ENCODE measurements around the gene LHFPL2. TPM values are rescaled to one million over a fixed set of nuclear protein-coding genes. Genes with fewer than 3 reads are reported as not detected.
A peak's percentile ranks its signal among the peaks of the same experiment; 100 is the strongest.

The LHFPL2 gene
- total RNA-seq, 1 donor from 2014 or later: 113 TPM

GRCh38 chr5:78627766-78628165 lies 20.8 kb downstream of the LHFPL2 start:
- no peak for TF ChIP-seq CTCF (IDR thresholded peaks at IDR 0.05)
- Mint-ChIP-seq H3K36me3 (ENCODE audit: unreplicated experiment) (peaks cover 84% of the 10 kb centered on the region), H3K27ac (ENCODE audit: unreplicated experiment) (peak overlapping the region; percentile 75), H3K9me3 (ENCODE audit: unreplicated experiment) (no peaks in the 10 kb centered on the region), H3K4me3 (ENCODE audit: unreplicated experiment) (no peak overlapping the region), H3K4me1 (ENCODE audit: unreplicated experiment) (peaks cover 45% of the 10 kb centered on the region), H3K27me3 (ENCODE audit: unreplicated experiment) (no peaks in the 10 kb centered on the region)
- peak; percentile 57 for DNase-seq (ENCODE audit: extremely low spot score, unreplicated experiment)

GRCh38 chr5:78627175-78627574 lies 21.4 kb downstream of the LHFPL2 start:
- H3K4me3 Mint-ChIP-seq (ENCODE audit: unreplicated experiment): no peak overlapping the region
- H3K27ac Mint-ChIP-seq (ENCODE audit: unreplicated experiment): peak overlapping the region; percentile 75
- H3K4me1 Mint-ChIP-seq (ENCODE audit: unreplicated experiment): peaks cover 48% of the 10 kb centered on the region
- H3K27me3 Mint-ChIP-seq (ENCODE audit: unreplicated experiment): no peaks in the 10 kb centered on the region
- peaks cover 84% of the 10 kb centered on the region for H3K36me3 Mint-ChIP-seq (ENCODE audit: unreplicated experiment)
- no peaks in the 10 kb centered on the region for H3K9me3 Mint-ChIP-seq (ENCODE audit: unreplicated experiment)
- DNase-seq (ENCODE audit: extremely low spot score, unreplicated experiment): peak; percentile 38
- peak; percentile 41 for TF ChIP-seq CTCF (IDR thresholded peaks at IDR 0.05)

- peaks cover 59% of the 10 kb centered on the region for H3K4me1 Mint-ChIP-seq (ENCODE audit: unreplicated experiment)
- no peaks in the 10 kb centered on the region for H3K9me3 Mint-ChIP-seq (ENCODE audit: unreplicated experiment)
- no peak overlapping the region for H3K4me3 Mint-ChIP-seq (ENCODE audit: unreplicated experiment)
- H3K27me3 Mint-ChIP-seq (ENCODE audit: unreplicated experiment): no peaks in the 10 kb centered on the region
- no peak for TF ChIP-seq CTCF (IDR thresholded peaks at IDR 0.05)
- H3K36me3 Mint-ChIP-seq (ENCODE audit: unreplicated experiment): peaks cover 86% of the 10 kb centered on the region
- no peak overlapping the region for H3K27ac Mint-ChIP-seq (ENCODE audit: unreplicated experiment)
- DNase-seq (ENCODE audit: extremely low spot score, unreplicated experiment): peak; percentile 67
Observed at GRCh38 chr5:78626009-78626571, 22.5 kb downstream of the LHFPL2 start.

- Mint-ChIP-seq H3K4me3 (ENCODE audit: unreplicated experiment) (no peak overlapping the region), H3K4me1 (ENCODE audit: unreplicated experiment) (peaks cover 57% of the 10 kb centered on the region), H3K9me3 (ENCODE audit: unreplicated experiment) (peaks cover 5% of the 10 kb centered on the region), H3K27ac (ENCODE audit: unreplicated experiment) (no peak overlapping the region), H3K27me3 (ENCODE audit: unreplicated experiment) (no peaks in the 10 kb centered on the region), H3K36me3 (ENCODE audit: unreplicated experiment) (peaks cover 86% of the 10 kb centered on the region)
- DNase-seq (ENCODE audit: extremely low spot score, unreplicated experiment): peak; percentile 44
- TF ChIP-seq CTCF (IDR thresholded peaks at IDR 0.05): no peak
Observed at GRCh38 chr5:78624992-78625391, 23.6 kb downstream of the LHFPL2 start.

- H3K27ac Mint-ChIP-seq (ENCODE audit: unreplicated experiment): no peak overlapping the region
- peak; percentile 38 for DNase-seq (ENCODE audit: extremely low spot score, unreplicated experiment)
- H3K27me3 Mint-ChIP-seq (ENCODE audit: unreplicated experiment): no peaks in the 10 kb centered on the region
- peaks cover 5% of the 10 kb centered on the region for H3K9me3 Mint-ChIP-seq (ENCODE audit: unreplicated experiment)
- H3K4me1 Mint-ChIP-seq (ENCODE audit: unreplicated experiment): peaks cover 54% of the 10 kb centered on the region
- H3K36me3 Mint-ChIP-seq (ENCODE audit: unreplicated experiment): peaks cover 79% of the 10 kb centered on the region
- no peak for TF ChIP-seq CTCF (IDR thresholded peaks at IDR 0.05)
- H3K4me3 Mint-ChIP-seq (ENCODE audit: unreplicated experiment): no peak overlapping the region
Observed at GRCh38 chr5:78624011-78624541, 24.5 kb downstream of the LHFPL2 start.
